H1 (cell line): ENCODE data around the gene FGR. TPM values are rescaled to one million over a fixed set of nuclear protein-coding genes. Genes with fewer than 3 reads are reported as not detected.

ENCODE experiments used
- CTCF ChIA-PET: fragments of 300-600 bp; sonication (Branson Sonifier 250); formaldehyde crosslinking; loops from one replicate; lab custom pipeline; 2021; ENCODE audit not compliant: partially characterized antibody; lab: Charles Lee
- POLR2A ChIA-PET: fragments of 300-600 bp; sonication (Branson Sonifier 250); formaldehyde crosslinking; loops from one replicate; lab custom pipeline; 2021; ENCODE audit warnings: inconsistent platforms; ENCODE audit not compliant: partially characterized antibody; lab: Charles Lee
- DNase-seq, 2 experiments: peaks; one replicate each; pipeline versions ENCODE4 v3.0.0 to v3.0.0-alpha.2; 2010 to 2022; ENCODE audit warnings: low spot score in 2 of 2, low read depth in 1 of 2, mixed read lengths in 1 of 2
- FAIRE-seq: peaks from 2 replicates; lab custom pipeline; 2011; peaks lifted over from hg19 to GRCh38; lab: Jason Lieb, UNC
- H2AFZ ChIP-seq: 2 replicates; pipeline ENCODE4 v1.8.1; 2012; ENCODE audit warnings: low read length, inconsistent platforms
- H2AK5ac ChIP-seq: 2 replicates; pipeline ENCODE4 v1.6.1; 2013; ENCODE audit warnings: low read depth, low read length
- H2BK120ac ChIP-seq: replicated peaks from 2 replicates; pipeline ENCODE3; 2013; ENCODE audit warnings: low read depth, low read length, inconsistent platforms
- H2BK12ac ChIP-seq: 2 replicates; pipeline ENCODE4 v1.6.1; 2013; ENCODE audit warnings: low read depth, low read length
- H2BK15ac ChIP-seq: 2 replicates; pipeline ENCODE4 v1.6.1; 2013; ENCODE audit warnings: low read length
- H2BK20ac ChIP-seq: 2 replicates; pipeline ENCODE4 v1.6.1; 2013; ENCODE audit warnings: low read length
- H2BK5ac ChIP-seq: 2 replicates; pipeline ENCODE4 v1.6.1; 2013; ENCODE audit warnings: low read depth, low read length
- H3K14ac ChIP-seq: 2 replicates; pipeline ENCODE4 v1.6.1; 2013; ENCODE audit warnings: inconsistent platforms; ENCODE audit not compliant: insufficient read length
- H3K18ac ChIP-seq: 2 replicates; pipeline ENCODE4 v1.6.1; 2013; ENCODE audit warnings: low read length; ENCODE audit errors: extremely low read depth
- H3K23ac ChIP-seq: 2 replicates; pipeline ENCODE4 v1.6.1; 2013; ENCODE audit warnings: inconsistent platforms; ENCODE audit not compliant: insufficient read length
- H3K23me2 ChIP-seq: 2 replicates; pipeline ENCODE4 v1.6.1; 2013; ENCODE audit warnings: low read depth, low read length
- H3K27ac ChIP-seq: 2 replicates; pipeline ENCODE4 v1.6.1; 2011; ENCODE audit warnings: low read depth, low read length, inconsistent platforms
- H3K27me3 ChIP-seq, 4 experiments: replicated peaks in 1 of 4; 1 replicate in 1 of 4; 2 replicates in 3 of 4; pipeline versions ENCODE4 v1.6.1 to v1.8.1; 2011 to 2013; ENCODE audit warnings: low read length in 3 of 4, mild to moderate bottlenecking in 3 of 4, inconsistent platforms in 2 of 4, mixed read lengths in 2 of 4, moderate library complexity in 1 of 4; ENCODE audit not compliant: control insufficient read depth in 3 of 4, insufficient read depth in 3 of 4; ENCODE audit errors: extremely low read depth in 1 of 4
- H3K36me3 ChIP-seq, 4 experiments: 2 replicates each; pipeline versions ENCODE4 v1.6.1 to v1.8.1; 2011 to 2013; ENCODE audit warnings: mild to moderate bottlenecking in 4 of 4, low read length in 3 of 4, moderate library complexity in 2 of 4, control low read depth in 1 of 4, inconsistent platforms in 1 of 4; ENCODE audit not compliant: insufficient read depth in 4 of 4, control insufficient read depth in 2 of 4
- H3K4ac ChIP-seq: replicated peaks from 2 replicates; pipeline ENCODE3; 2013; ENCODE audit warnings: low read length, low read depth, mixed read lengths, inconsistent platforms; ENCODE audit not compliant: insufficient read length
- H3K4me1 ChIP-seq, 4 experiments: replicated peaks in 1 of 4; 1 replicate in 1 of 4; 2 replicates in 3 of 4; pipeline versions ENCODE4 v1.6.1 to v1.8.1; 2011 to 2013; ENCODE audit warnings: low read length in 3 of 4, inconsistent platforms in 2 of 4, mixed read lengths in 1 of 4; ENCODE audit not compliant: insufficient read depth in 4 of 4, control insufficient read depth in 3 of 4
- H3K4me2 ChIP-seq, 2 experiments: 2 replicates each; pipeline versions ENCODE4 v1.6.1 to v1.8.1; 2011 to 2013; ENCODE audit warnings: low read depth in 2 of 2, low read length in 2 of 2, control low read depth in 1 of 2, inconsistent platforms in 1 of 2, mild to moderate bottlenecking in 1 of 2; ENCODE audit not compliant: insufficient read depth in 1 of 2
- H3K4me3 ChIP-seq, 4 experiments: fragments of 200-600, 300-600 bp in 1 of 4; sonication (generic), shearing (Covaris generic), sonication (Bioruptor Twin) in 1 of 4; 2 replicates each; pipeline versions ENCODE4 v1.5.1 to v1.8.1; 2011 to 2016; ENCODE audit warnings: low read length in 4 of 4, low read depth in 3 of 4, control low read depth in 2 of 4, inconsistent platforms in 2 of 4, mild to moderate bottlenecking in 2 of 4, mixed read lengths in 1 of 4, moderate library complexity in 1 of 4; ENCODE audit not compliant: insufficient read depth in 2 of 4; ENCODE audit errors: extremely low read depth in 1 of 4
- H3K56ac ChIP-seq: replicated peaks from 2 replicates; pipeline ENCODE3; 2013; ENCODE audit warnings: low read depth, mild to moderate bottlenecking, mixed read lengths, low read length, inconsistent platforms; ENCODE audit not compliant: insufficient read length
- H3K79me1 ChIP-seq: 2 replicates; pipeline ENCODE4 v1.6.1; 2013; ENCODE audit warnings: low read depth, low read length, control low read depth
- H3K79me2 ChIP-seq, 2 experiments: 2 replicates each; pipeline versions ENCODE4 v1.6.1 to v1.8.1; 2012 to 2013; ENCODE audit warnings: low read length in 2 of 2, mild to moderate bottlenecking in 2 of 2, inconsistent platforms in 1 of 2; ENCODE audit not compliant: insufficient read depth in 2 of 2, control insufficient read depth in 1 of 2
- H3K9ac ChIP-seq, 4 experiments: replicated peaks in 1 of 4; 1 replicate in 1 of 4; 2 replicates in 3 of 4; pipeline versions ENCODE4 v1.6.1 to v1.8.1; 2011 to 2013; ENCODE audit warnings: low read depth in 3 of 4, low read length in 3 of 4, control low read depth in 2 of 4, mild to moderate bottlenecking in 2 of 4, moderate library complexity in 2 of 4, inconsistent platforms in 1 of 4; ENCODE audit errors: extremely low read depth in 1 of 4
- H3K9me3 ChIP-seq, 2 experiments: 2 replicates each; pipeline versions ENCODE4 v1.6.1 to v1.8.1; 2012 to 2013; ENCODE audit warnings: mild to moderate bottlenecking in 2 of 2, moderate library complexity in 2 of 2, control low read depth in 1 of 2, inconsistent platforms in 1 of 2, low read depth in 1 of 2, low read length in 1 of 2, mixed read lengths in 1 of 2; ENCODE audit not compliant: insufficient read depth in 2 of 2
- H4K20me1 ChIP-seq, 2 experiments: replicated peaks in 1 of 2; 2 replicates each; pipeline versions ENCODE3 to v1.8.1; 2011 to 2013; ENCODE audit warnings: inconsistent platforms in 2 of 2, low read length in 2 of 2, mild to moderate bottlenecking in 1 of 2; ENCODE audit not compliant: insufficient read depth in 2 of 2, control insufficient read depth in 1 of 2
- H4K5ac ChIP-seq: 2 replicates; pipeline ENCODE4 v1.6.1; 2013; ENCODE audit warnings: low read length, low read depth, mixed read lengths, inconsistent platforms; ENCODE audit not compliant: insufficient read length
- H4K8ac ChIP-seq: 2 replicates; pipeline ENCODE4 v1.8.0; 2013; ENCODE audit warnings: mild to moderate bottlenecking, moderate library complexity, low read length, inconsistent platforms; ENCODE audit not compliant: insufficient read depth; ENCODE audit errors: extremely low read depth
- H4K91ac ChIP-seq: replicated peaks from 2 replicates; pipeline ENCODE3; 2013; ENCODE audit warnings: low read length, mixed read lengths, inconsistent platforms; ENCODE audit not compliant: insufficient read length
- BRCA1 ChIP-seq: IDR thresholded peaks from 2 replicates; pipeline ENCODE4 v1.6.1; 2012; ENCODE audit warnings: low read depth, low read length, improper control_type of control experiment
- CREB1 ChIP-seq: IDR thresholded peaks from 2 replicates; pipeline ENCODE4 v1.6.1; 2012; ENCODE audit warnings: inconsistent platforms
- KDM4A ChIP-seq: IDR thresholded peaks from one replicate; pipeline ENCODE4 v1.7.1; 2012; ENCODE audit warnings: low read depth, mild to moderate bottlenecking, moderate library complexity, low read length, inconsistent platforms; ENCODE audit not compliant: severe bottlenecking
- RAD21 ChIP-seq, 2 experiments: IDR thresholded peaks in 1 of 2; conservative IDR thresholded peaks in 1 of 2; 2 replicates each; pipeline ENCODE4 v1.6.1; 2011; ENCODE audit warnings: low read depth in 2 of 2, low read length in 2 of 2, improper control_type of control experiment in 1 of 2, inconsistent platforms in 1 of 2, mild to moderate bottlenecking in 1 of 2, moderate library complexity in 1 of 2
- RNF2 ChIP-seq: fragments of 200-900, 300-1000 bp; sonication (generic); IDR thresholded peaks from 2 replicates; pipeline ENCODE4 v1.7.1; 2016; ENCODE audit warnings: borderline replicate concordance, low read depth, mild to moderate bottlenecking, antibody characterized with exemption, low read length; ENCODE audit not compliant: poor library complexity, severe bottlenecking; ENCODE audit errors: missing control alignments
- TEAD4 ChIP-seq: IDR thresholded peaks from 2 replicates; pipeline ENCODE4 v1.6.1; 2012; ENCODE audit warnings: low read depth, low read length, inconsistent platforms, mixed read lengths
- WGBS, 2 experiments: shearing (Covaris generic) in 1 of 2; methylation state at CpG; one replicate each; pipeline versions ENCODE4 v1.1.6 to v1.1.7; 2013 to 2015; ENCODE audit warnings: low lambda C conversion rate in 2 of 2, mixed read lengths in 2 of 2, inconsistent platforms in 1 of 2, low coverage in 1 of 2, missing lambda C conversion rate in 1 of 2; ENCODE audit not compliant: insufficient replicate concordance in 2 of 2, insufficient coverage in 1 of 2, insufficient read length in 1 of 2; ENCODE audit errors: extremely low coverage in 1 of 2, missing lambda C conversion rate in 1 of 2; 5-methylcytosine and 5-hydroxymethylcytosine counted together
- polyA plus RNA-seq, 7 experiments: library from polyadenylated mRNA; depleted of rRNA in 3 of 7; stranded (reverse) in 5 of 7; unstranded in 2 of 7; fragments of >200 nt in 5 of 7; fragments of 200-250 nt in 2 of 7; gene quantifications; 1 replicate in 5 of 7; 2 replicates in 1 of 7; 4 replicates in 1 of 7; pipeline versions ENCODE4 v1.2.1 to v1.2.3, GENCODE V29; 2011 to 2013; ENCODE audit warnings: missing spikeins in 2 of 7, mixed read lengths in 2 of 7
- total RNA-seq: library from RNA; stranded (reverse); fragmentation: NEBNext Ultra II Directional; extraction: Animal tissue kit (Norgen Biotek cat#: 25700); gene quantifications from 2 replicates; pipeline ENCODE4 v1.2.1, GENCODE V29; 2021
- TF ChIP-seq, protein P1 (sequence below): IDR thresholded peaks from 2 replicates; pipeline ENCODE4 v1.6.1; 2012; ENCODE audit warnings: inconsistent platforms

Gene FGR
- total and polyA plus RNA-seq, 2 of the 8 experiments (the other 6 are each of a cell fraction or from before 2014, with no cell fraction given) = 0.22 to 0.95 TPM

DNA sequence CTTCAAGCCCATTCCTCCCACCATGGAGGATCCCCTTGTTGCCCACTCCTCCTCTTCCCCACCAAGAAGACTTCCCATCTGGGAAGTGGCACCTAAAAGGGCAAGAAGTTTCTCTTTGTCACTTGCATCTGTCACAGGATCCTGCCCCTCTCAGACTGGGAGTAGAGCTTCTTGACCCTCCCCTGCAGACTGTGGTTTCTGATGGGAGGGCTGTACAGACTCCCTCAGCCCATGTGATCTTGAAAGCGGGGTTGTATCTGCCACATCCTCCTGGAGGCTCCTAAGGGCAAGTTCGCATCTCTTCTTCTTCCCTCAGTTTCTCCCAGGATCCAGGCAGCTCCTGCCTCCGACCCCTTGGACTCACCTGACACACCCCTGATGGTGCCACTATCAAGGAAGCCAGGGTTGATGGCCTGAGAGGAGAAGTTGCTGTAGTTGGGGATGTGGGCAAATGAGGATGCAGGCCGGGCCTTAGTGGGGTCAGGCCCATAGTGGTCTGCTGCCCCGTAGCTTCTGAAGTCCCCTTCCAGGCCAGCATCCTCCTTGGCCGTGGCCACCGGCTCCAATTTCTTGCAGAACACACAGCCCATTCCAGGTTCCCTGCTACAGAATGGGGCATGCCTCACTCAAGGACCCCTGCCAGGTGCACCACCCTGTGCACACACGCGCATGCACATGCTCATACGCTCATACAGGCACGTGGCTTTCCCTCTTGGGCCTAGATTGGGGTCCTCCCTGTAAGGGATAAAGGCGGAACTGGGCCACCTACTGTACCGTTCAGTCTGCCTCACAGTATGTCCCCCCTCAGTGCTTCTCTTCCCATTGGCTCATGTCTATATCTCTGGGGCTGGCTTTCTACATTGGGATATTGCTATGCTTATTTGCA is 11.4 kb downstream of the FGR start:
- H2BK15ac ChIP-seq = no peak overlapping the region; the same call in 1 of the 2 replicates
- no peak overlapping the region for H3K27ac ChIP-seq
- peak overlapping the region; percentile 1; the same call in 1 of the 2 replicates for H2AK5ac ChIP-seq
- peak overlapping the region; percentile 92 for H4K91ac ChIP-seq
- FAIRE-seq = no peak
- ChIA-PET POLR2A (no interaction called here), CTCF (interaction anchor here (0.6 to 37.8 kb wide), 5 partner anchors 9 to 683 kb away, joined by 3 to 1807 read pairs (median 129); partner anchors contain the start of genes AHDC1 and IFI6)
- H3K23ac ChIP-seq = no peak overlapping the region
- 94% methylated on average over 13 of the region's 13 CpGs; no CpG with 5 or more reads in 1 of the 2 experiments for WGBS, 2 experiments
- peaks cover 0 to 1% of the 10 kb centered on the region in 2 experiments for H4K20me1 ChIP-seq
- H3K4ac ChIP-seq = peak overlapping the region; percentile 13
- H2AFZ ChIP-seq = no peak overlapping the region
- H3K4me1 ChIP-seq = peaks cover 0 to 13% (median 7%) of the 10 kb centered on the region in 4 experiments; a peak in 6 of 7 replicates
- no peaks in the 10 kb centered on the region for H3K36me3 ChIP-seq
- H3K9ac ChIP-seq = no peak overlapping the region
- no peaks in the 10 kb centered on the region for H3K9me3 ChIP-seq
- H2BK5ac ChIP-seq = peak overlapping the region; percentile 60; the same call in 1 of the 2 replicates
- no peaks in the 10 kb centered on the region for H3K79me2 ChIP-seq
- no peak overlapping the region for H4K8ac ChIP-seq
- H4K5ac ChIP-seq = peak overlapping the region; percentile 1
- no peak overlapping the region; the same call in 1 of the 2 replicates for H2BK20ac ChIP-seq
- peak overlapping the region; percentile 71 for H3K18ac ChIP-seq
- TF ChIP-seq TEAD4 (no peak), RAD21 (IDR thresholded peaks at IDR 0.05 in 1 of 2, conservative IDR thresholded peaks at IDR 0.05 in 1 of 2; ENCODE audit: low read depth in 2 of 2, low read length in 2 of 2) (no peak), CREB1 (no peak), BRCA1 (no peak), RNF2 (no peak), KDM4A (no peak)
- TF ChIP-seq, protein P1, sequence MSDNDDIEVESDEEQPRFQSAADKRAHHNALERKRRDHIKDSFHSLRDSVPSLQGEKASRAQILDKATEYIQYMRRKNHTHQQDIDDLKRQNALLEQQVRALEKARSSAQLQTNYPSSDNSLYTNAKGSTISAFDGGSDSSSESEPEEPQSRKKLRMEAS = no peak
- peaks cover 3% of the 10 kb centered on the region; the same call in 1 of the 2 replicates for H3K79me1 ChIP-seq
- H3K14ac ChIP-seq = no peak overlapping the region
- H2BK120ac ChIP-seq = no peak overlapping the region
- H3K23me2 ChIP-seq = no peaks in the 10 kb centered on the region
- 0 out of 4 replicates have a peak overlapping the region, but pooled peaks of 1 of the 2 experiments have one; percentile 24 for H3K4me2 ChIP-seq
- H3K4me3 ChIP-seq = no peak overlapping the region
- no peak overlapping the region for H3K56ac ChIP-seq
- H2BK12ac ChIP-seq = peak overlapping the region; percentile 29; the same call in 1 of the 2 replicates
- no peak for DNase-seq
- H3K27me3 ChIP-seq = no peaks in the 10 kb centered on the region
